GM12873 (cell line): Measurements from ENCODE around the gene TBRG1.

Experiments
- CTCF ChIP-seq: IDR thresholded peaks from 2 replicates; pipeline ENCODE4 v1.5.1; 2012; ENCODE audit warnings: low read depth, mild to moderate bottlenecking, moderate library complexity, low read length, control low read depth; ENCODE audit not compliant: insufficient read depth; ENCODE audit errors: missing control alignments

The TBRG1 gene

GRCh38 chr11:124605719-124606118 lies 16.9 kb upstream of the TBRG1 start:
- no peak for TF ChIP-seq CTCF

- no peak for TF ChIP-seq CTCF
These were observed 14.5 kb upstream of the TBRG1 start for GRCh38 chr11:124608147-124608546.

GRCh38 chr11:124610295-124610694 lies 12.4 kb upstream of the TBRG1 start:
- TF ChIP-seq CTCF: no peak

GRCh38 chr11:124611064-124611463 lies 11.6 kb upstream of the TBRG1 start, which contains the start of gene PANX3:
TSS of gene PANX3 (plus strand) at chr11:124611428. CDS start at chr11:124611557, 129 bp downstream.
- TF ChIP-seq CTCF: no peak

GRCh38 chr11:124612045-124612444 lies 10.6 kb upstream of the TBRG1 start:
- no peak for TF ChIP-seq CTCF

- no peak for TF ChIP-seq CTCF
These were observed 10.0 kb upstream of the TBRG1 start for GRCh38 chr11:124612567-124613246.

GRCh38 chr11:124618863-124619262 lies 3.8 kb upstream of the TBRG1 start:
- no peak for TF ChIP-seq CTCF
